HG03565 (cell line): ENCODE data around the gene F2RL3.

Source experiments
- ATAC-seq: cut with Tn5 transposase; IDR thresholded peaks from one replicate; pipeline ENCODE4 v1.9.1; 2021; ENCODE audit warnings: mild to moderate bottlenecking, moderate library complexity; ENCODE audit not compliant: unreplicated experiment

Gene F2RL3

DNA sequence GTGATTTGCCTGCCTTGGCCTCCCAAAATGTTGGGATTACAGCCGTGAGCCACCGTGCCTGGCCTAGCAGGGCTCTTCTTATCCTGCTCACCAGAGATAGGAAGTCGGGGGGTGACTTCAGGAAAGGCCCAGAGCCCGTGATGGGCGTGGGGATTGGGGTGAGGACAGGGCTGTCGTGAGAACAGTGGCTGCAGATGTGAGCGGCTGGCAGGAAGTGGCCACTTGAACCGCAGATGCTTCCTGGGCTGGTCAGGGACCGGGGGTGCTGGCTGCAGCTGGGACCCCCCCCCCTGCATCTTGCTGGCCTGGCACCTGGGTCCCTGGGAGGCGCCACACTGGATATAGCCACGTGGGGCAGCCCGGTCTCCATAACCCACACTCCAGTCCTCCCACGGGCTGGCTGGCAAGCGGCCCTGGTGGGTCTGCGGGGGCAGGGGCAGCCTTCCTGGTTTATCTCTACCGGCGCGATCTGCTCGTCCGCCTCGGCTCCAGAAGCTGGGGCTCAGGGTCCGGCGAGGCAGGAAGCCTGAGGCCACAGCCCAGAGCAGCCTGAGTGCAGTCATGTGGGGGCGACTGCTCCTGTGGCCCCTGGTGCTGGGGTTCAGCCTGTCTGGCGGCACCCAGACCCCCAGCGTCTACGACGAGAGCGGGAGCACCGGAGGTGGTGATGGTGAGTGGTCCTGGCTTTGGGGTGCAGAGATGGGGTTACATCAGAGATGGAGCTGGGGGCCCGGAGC lies at the start of gene F2RL3:
Gene F2RL3 (plus strand): TSS at position 371 of the 737 bp plus-strand sequence. CDS start 191 bp downstream, at position 562.
- ATAC-seq, result no peak

DNA sequence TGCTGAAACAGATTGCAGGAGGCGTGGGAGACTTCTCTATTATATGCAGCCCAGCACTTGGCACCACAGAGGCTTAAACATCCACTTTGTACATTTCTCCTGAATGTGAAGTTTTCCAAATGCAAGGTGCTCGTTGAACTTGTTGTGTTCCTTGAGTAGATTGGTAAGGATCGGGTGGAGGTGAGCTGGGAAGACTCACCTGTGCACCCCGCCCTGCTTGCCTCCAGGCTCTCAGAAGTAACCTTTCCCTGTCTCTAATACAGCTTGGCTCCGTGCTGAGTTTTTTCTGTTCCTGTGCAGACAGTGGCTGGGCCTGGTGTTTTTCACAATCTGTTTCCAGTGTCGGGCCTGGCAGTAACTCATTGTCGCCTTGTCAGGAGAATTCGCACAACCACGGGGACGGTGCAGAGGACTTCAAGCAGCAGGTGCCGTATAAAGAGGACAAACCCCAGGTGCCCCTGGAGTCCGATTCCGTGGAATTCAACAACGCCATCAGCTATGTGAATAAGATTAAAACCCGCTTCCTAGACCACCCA lies 47.3 kb upstream of the F2RL3 start:
- ATAC-seq, result no peak

DNA sequence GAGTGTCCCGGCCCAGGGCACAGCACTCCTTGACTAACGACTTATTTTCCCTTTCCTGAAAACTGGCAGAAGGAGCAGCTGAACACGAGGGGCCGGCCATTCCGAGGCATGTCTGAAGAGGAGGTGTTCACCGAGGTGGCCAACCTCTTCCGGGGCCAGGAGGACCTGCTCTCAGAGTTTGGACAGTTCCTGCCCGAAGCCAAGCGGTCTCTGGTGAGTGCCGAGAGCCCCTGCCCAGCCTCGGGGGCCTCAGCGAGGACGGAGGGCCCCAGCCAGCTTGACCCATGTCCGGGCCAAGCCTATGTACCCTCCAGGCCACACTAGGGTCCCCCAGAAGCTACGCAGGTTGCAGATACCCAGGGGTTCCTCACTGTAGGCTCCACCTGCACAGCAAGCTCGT lies 41.9 kb upstream of the F2RL3 start:
- no peak for ATAC-seq

DNA sequence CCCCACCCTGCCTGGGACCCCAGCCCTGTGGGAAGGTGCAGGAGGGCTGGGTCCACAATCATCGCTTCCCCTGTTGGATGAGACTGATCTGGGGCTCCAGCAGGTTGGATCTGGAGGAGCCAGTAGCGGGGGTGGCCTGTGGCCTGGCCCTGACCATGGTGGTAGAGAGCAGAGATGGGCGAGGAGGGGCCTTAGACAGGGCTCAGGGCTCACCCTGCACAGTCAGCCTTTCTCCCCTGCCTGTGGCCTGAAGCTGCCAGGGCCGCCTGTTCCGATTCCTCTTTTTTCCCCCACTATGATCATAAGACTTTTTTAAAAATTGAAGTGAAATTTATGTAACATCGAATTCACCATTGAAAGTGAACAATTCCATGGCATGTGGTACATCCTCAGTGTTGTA lies 41.4 kb upstream of the F2RL3 start:
- no peak for ATAC-seq

DNA sequence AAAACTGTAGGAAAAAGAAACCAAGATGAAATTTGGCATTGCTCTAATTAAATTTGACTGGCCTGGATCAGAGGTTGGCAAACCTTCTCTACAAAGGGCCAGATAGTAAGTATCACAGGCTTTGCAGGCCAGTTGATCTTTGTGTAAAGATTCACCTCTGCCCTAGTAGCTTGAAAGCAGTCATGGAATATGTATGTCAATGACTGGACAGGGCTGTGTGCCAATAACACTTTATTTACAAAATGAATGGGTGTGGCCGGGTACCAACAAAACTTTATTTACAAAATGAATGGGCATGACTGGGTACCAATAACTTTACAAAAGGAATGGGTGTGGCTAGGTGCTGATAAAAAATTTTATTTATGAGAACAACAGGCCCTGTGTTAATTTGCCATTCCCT lies 39.6 kb upstream of the F2RL3 start:
- ATAC-seq, result no peak

DNA sequence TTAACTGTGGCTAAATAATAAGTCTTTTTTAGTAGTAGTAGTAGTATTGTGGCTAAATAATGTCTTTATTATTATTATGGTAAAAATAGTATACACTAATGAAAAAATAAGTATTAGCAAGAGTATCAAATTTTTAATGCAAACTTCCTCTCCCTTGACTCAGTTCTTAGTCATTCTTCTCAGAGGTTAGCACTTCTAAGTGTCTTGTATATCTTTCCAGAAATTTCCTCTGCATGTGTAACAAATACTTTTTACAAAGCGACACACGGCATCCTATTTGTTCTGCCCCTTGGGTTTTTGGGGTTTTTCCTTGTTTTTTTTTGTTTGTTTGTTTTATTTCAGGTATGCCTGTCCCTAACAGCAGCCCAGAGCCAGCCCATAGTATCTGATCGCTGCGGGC lies 38.7 kb upstream of the F2RL3 start:
- no peak for ATAC-seq

- no peak for ATAC-seq
Measured at GRCh38 chr19:16851031-16851712, 37.6 kb upstream of the F2RL3 start.

DNA sequence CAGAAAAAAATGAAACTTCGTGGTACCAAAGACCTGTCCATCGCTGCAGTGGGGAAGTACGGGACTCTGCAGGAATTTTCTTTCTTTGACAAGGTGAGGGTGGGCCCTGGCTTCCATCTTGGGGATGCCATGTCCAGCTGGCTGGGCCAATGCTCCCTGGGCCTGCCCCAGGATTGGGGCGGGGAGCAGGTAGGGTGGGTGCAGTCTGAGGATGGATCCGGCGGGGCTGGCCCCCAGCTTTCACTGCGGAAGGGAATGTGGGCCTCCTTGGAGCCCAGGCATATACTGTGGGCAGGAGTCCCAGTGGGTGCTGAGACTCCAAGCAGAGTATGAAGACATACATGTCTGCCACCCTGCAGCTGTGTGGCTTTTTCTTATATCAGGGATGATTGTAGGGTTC lies 35.7 kb upstream of the F2RL3 start:
- no peak for ATAC-seq

DNA sequence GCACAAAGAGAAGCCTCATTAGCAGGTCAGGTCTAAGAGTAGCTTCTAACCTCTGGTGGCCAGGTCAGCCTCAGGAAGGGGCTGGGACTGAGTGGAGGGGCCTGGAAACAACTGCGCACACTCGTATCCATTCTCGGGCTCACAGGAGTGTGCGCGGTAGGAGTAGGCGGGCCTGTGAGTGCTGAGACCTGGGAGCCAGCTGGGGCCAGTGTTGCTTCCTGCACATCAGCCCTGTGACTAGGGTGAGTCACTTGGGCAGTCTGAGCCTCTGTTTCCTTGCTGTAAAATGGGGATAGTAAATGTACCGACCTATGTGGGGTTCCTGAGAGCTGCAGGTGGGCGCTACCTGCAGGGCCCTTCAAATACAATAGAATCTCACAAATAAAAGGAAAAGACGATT lies 32.7 kb upstream of the F2RL3 start:
- no peak for ATAC-seq

DNA sequence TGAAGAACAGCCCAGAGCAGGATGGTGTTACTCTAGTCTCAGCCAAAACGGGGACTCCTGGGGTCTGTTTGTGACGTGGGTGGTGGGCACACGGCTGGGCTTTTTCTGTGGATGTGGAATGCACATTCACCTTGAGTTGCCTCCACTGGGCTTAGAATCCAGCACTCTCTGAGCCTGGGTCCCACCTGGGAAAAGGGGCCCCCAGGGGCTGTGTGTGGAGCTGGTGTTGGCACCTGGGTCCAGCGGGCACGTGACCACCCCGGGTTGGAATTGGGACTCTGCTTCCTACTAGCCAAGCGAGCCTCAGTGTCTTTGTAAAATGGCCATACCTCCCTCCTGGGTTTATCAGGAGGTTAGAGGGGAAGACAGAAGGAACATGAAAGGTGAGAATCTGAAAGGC lies 29.2 kb upstream of the F2RL3 start:
- ATAC-seq, result no peak

DNA sequence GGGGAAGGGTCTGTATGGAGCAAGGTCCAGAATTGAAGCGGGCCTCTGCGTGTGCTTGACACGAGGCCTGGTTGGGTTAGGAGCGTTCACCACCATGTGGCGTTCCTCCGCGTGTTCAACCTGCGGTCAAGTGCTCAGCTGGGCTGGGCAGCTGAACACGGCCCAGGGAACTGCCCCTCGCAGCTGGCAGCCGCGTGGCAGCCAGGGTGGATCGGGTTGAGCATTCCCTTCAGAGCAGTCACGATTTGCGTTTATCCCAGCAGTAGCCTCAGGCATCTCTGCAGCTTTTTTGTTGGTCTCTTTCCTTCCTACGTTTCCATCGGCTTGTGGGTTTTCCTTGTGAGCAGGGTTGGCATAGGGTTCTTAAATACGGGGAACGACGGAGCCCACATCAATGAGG lies 28.7 kb upstream of the F2RL3 start:
- no peak for ATAC-seq

GRCh38 chr19:16861011-16861410 lies 27.8 kb upstream of the F2RL3 start:
- no peak for ATAC-seq

GRCh38 chr19:16861834-16862233 lies 27.0 kb upstream of the F2RL3 start:
- no peak for ATAC-seq

GRCh38 chr19:16862826-16863415 lies 25.9 kb upstream of the F2RL3 start:
- ATAC-seq, result no peak

GRCh38 chr19:16867211-16867610 lies 21.6 kb upstream of the F2RL3 start:
- no peak for ATAC-seq

DNA sequence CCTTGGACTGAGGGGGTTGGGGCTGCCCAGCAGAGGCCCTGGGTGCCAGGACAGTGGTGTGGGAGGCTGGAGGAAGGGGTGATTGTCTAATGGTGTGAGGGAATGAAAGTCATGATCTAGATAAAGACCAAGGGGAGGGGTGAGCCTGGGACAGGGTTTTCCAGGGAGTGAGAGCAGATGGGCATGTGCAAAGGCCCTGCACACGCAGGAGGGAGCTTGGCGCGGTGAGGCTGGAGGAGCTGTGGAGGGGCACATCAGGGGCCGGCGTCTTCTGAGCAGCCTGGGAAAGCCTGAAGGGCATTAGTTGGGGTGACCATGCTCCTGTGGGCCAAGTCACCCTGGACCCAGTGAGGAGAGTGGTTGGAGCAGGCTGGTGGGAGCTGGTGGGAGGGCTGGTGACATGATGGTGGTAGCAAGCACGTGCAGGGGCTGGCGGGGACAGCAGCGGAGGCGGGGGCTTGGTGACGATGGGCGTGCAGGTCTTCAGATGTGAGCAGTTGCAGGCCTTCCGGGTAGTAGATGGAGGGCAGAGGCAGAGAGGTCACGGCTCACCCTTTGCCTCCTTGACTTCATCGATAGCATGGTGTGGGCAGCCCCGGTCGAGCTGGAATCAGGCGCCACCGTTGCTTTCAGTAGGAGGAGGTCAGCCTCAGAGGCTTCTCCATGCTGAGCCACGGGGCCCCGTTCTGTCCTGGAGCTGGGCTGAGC lies 20.2 kb upstream of the F2RL3 start:
- no peak for ATAC-seq

GRCh38 chr19:16869331-16869972 lies 19.3 kb upstream of the F2RL3 start:
- ATAC-seq, result no peak

DNA sequence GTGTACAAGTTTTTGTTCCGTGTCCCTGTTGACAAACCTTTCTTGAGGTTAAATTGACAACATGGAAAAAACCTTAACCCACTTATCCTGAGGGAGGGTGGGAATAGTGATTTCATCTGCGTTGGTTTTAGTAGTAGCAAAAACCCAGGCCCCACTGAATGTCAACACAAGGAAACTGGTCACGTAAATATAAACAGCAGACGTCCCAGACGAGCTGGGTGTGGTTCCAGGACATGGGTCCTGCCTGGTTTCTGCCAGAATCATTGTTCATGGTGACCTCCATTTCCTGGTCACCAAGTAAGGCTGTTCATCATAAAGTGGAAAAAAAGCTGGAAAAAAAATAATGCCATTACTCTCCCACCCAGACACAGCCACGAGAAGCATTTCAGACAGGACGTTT lies 16.9 kb upstream of the F2RL3 start:
- ATAC-seq, result no peak

- ATAC-seq, result no peak
Measured at GRCh38 chr19:16872728-16873127, 16.1 kb upstream of the F2RL3 start.

- no peak for ATAC-seq
Measured at GRCh38 chr19:16873594-16873993, 15.2 kb upstream of the F2RL3 start.
